IPS-15b (cell line): ENCODE results near the gene GGTLC2.

Experiments used
- H3K27me3 ChIP-seq: one replicate; pipeline ENCODE4 v1.6.1; 2013; ENCODE audit warnings: low read length; ENCODE audit not compliant: control insufficient read depth, insufficient read depth
- H3K36me3 ChIP-seq: one replicate; pipeline ENCODE4 v1.6.1; 2013; ENCODE audit warnings: low read length; ENCODE audit not compliant: control insufficient read depth, insufficient read depth
- H3K4me1 ChIP-seq: one replicate; pipeline ENCODE4 v1.6.1; 2013; ENCODE audit warnings: mild to moderate bottlenecking, low read length; ENCODE audit not compliant: control insufficient read depth, insufficient read depth
- H3K4me3 ChIP-seq: one replicate; pipeline ENCODE4 v1.5.1; 2013; ENCODE audit warnings: low read depth, low read length
- H3K9ac ChIP-seq: one replicate; pipeline ENCODE4 v1.6.1; 2013; ENCODE audit warnings: low read depth, mild to moderate bottlenecking, low read length
- H3K9me3 ChIP-seq: one replicate; pipeline ENCODE4 v1.6.1; 2013; ENCODE audit warnings: mild to moderate bottlenecking, low read length; ENCODE audit not compliant: control insufficient read depth, insufficient read depth

Gene GGTLC2

DNA sequence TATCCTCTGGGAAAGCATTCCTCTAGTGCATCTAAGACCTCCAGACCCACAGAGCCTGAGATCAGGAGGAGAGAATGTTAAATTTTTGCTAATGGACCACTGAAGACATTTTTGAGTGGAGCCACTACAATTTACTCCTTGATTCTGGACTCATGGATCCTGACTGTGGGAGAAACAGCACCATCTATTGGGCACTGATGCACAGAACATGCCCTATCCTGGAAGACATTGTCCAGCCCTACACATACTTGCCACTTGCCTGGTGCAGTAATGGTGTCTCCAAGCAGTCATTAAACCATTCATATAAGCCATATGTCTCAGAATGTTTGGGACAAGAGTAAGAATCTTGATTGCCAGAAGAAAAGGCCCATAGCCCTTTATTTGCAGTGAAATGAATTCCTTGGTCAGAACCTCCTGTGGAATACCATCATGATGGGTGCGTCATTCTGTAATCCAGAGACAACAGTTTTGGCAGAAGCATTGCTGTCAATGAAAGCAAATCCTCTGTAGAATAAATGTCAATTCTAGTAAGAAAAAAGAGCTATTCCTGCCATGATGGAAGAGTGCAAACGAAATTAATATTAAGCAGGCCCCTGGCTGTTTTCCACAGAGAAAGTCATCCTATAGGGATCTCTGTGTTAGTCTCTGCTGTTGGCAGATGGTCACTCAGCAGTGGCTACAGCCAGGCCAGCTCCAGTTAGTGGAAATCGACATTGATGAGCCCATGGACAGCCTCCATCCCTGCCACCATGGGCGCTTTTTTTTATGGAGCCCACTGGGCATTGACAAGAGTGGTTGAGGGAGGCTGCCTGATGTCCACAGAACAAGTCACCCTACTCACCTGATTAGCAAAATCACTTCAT is 43.5 kb downstream of the GGTLC2 start:
- Histone ChIP-seq H3K36me3 (no peaks in the 10 kb centered on the region), H3K27me3 (peaks cover 49% of the 10 kb centered on the region), H3K4me1 (no peaks in the 10 kb centered on the region), H3K9ac (no peak overlapping the region), H3K4me3 (no peak overlapping the region), H3K9me3 (no peaks in the 10 kb centered on the region)

GRCh38 chr22:22689621-22690345 is 45.4 kb downstream of the GGTLC2 start:
- Histone ChIP-seq H3K9me3 (no peaks in the 10 kb centered on the region), H3K27me3 (peaks cover 55% of the 10 kb centered on the region), H3K4me1 (no peaks in the 10 kb centered on the region)

GRCh38 chr22:22691055-22691454 is 46.6 kb downstream of the GGTLC2 start:
- no peak overlapping the region for H3K9ac ChIP-seq
- H3K36me3 ChIP-seq = no peaks in the 10 kb centered on the region
- H3K9me3 ChIP-seq = no peaks in the 10 kb centered on the region
- no peak overlapping the region for H3K4me3 ChIP-seq
- H3K27me3 ChIP-seq = peaks cover 66% of the 10 kb centered on the region
- H3K4me1 ChIP-seq = no peaks in the 10 kb centered on the region

More at GRCh38 chr22:22689621-22690345, 45.4 kb downstream of the GGTLC2 start:
- H3K36me3 ChIP-seq = no peaks in the 10 kb centered on the region
- no peak overlapping the region for H3K9ac ChIP-seq
- no peak overlapping the region for H3K4me3 ChIP-seq

- H3K4me1 ChIP-seq = no peaks in the 10 kb centered on the region
- H3K9me3 ChIP-seq = no peaks in the 10 kb centered on the region
- peaks cover 71% of the 10 kb centered on the region for H3K27me3 ChIP-seq
- no peak overlapping the region for H3K9ac ChIP-seq
- no peaks in the 10 kb centered on the region for H3K36me3 ChIP-seq
- H3K4me3 ChIP-seq = no peak overlapping the region
These were observed 47.6 kb downstream of the GGTLC2 start for GRCh38 chr22:22691716-22692701.

DNA sequence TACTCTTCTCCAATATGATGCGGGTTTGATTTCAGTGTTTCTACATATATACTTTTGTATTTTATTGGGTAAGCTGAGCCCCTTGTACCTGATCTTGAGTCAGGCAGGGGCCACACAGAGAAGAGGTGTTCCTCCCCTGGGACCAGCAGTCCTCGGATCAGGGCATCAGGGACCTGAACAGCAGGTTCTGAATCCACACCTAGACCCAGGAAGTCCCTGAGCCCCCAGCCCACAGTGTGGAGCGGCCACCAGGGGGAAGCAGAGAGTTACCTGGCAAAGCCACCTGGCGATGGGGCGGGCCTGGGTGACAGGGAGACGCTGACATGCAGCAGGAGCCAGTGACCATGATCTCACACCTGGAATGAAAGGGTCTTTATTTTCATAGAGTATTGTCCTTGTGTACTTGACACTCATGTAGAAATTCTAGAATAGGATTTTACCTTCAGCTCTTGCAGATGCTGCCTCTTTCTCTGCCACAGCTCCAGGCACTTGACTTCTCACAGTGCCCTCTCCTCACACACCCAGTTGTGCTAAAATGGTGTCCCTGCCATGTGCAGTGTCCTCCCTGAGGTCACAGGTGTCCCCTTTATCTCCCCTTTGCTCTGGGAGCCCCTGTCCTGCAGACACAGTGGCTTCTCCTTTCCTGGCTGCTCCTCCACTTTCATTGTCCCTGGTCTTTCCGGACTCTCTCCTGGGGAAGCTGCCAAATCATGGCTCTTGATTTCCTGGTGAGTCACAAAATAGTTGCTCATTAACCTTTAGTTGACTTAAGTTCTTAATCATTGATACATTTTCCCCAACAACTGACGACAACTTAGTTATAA is 48.5 kb downstream of the GGTLC2 start:
- no peaks in the 10 kb centered on the region for H3K4me1 ChIP-seq
- H3K4me3 ChIP-seq = no peak overlapping the region
- H3K27me3 ChIP-seq = peaks cover 70% of the 10 kb centered on the region

DNA sequence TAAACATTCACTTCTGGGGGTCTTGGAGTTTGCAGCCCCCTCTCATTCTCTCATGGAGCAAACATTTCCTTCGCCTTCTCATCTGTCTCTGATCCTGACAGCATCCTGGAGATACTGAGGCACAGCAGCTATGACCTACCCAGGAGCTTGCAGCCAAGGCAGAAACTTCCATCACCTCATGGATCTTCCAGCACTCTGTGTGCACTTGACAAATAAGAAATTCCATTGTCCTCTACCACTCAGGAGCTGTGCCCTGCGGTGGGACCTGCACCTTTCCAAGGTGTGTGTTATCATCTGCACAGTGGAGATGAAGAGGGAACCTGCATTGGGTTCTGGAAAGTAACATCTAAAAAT is 49.1 kb downstream of the GGTLC2 start:
- Histone ChIP-seq H3K9me3 (no peaks in the 10 kb centered on the region), H3K9ac (no peak overlapping the region), H3K4me1 (no peaks in the 10 kb centered on the region), H3K36me3 (no peaks in the 10 kb centered on the region), H3K4me3 (no peak overlapping the region), H3K27me3 (peaks cover 72% of the 10 kb centered on the region)

More for the DNA sequence above, 48.5 kb downstream of the GGTLC2 start:
- H3K36me3 ChIP-seq = no peaks in the 10 kb centered on the region
- H3K9me3 ChIP-seq = no peaks in the 10 kb centered on the region
- no peak overlapping the region for H3K9ac ChIP-seq

GRCh38 chr22:22694106-22694505 is 49.7 kb downstream of the GGTLC2 start:
- Histone ChIP-seq H3K36me3 (no peaks in the 10 kb centered on the region), H3K27me3 (peaks cover 73% of the 10 kb centered on the region), H3K4me1 (no peaks in the 10 kb centered on the region), H3K9ac (no peak overlapping the region), H3K9me3 (no peaks in the 10 kb centered on the region), H3K4me3 (no peak overlapping the region)

DNA sequence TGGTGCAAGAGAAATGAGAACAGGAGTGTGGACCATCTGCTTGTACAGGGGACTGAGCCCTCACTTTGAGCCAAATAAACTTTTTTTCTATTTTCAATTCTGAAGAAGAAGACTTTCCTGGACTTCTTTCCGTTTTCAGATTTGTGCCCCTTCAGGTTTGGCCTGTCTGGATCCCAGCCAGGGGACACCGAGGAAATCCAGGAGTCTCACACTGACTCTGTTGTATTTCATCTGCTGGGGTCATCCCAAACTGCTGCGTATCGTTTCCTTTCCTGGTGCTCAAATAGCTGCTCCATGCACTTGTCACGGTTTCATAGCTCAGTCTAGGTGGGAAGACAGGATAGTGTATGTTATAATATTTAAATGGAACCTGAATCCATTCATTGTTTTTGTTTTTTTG is 51.7 kb downstream of the GGTLC2 start:
- no peaks in the 10 kb centered on the region for H3K9me3 ChIP-seq
- H3K4me1 ChIP-seq = no peaks in the 10 kb centered on the region
- peaks cover 73% of the 10 kb centered on the region for H3K27me3 ChIP-seq
- no peaks in the 10 kb centered on the region for H3K36me3 ChIP-seq
- no peak overlapping the region for H3K4me3 ChIP-seq
- H3K9ac ChIP-seq = no peak overlapping the region
